HepG2 (cell line): ENCODE results near the gene RPS8. TPM values are rescaled to one million over a fixed set of nuclear protein-coding genes. Genes with fewer than 3 reads are reported as not detected.

Source experiments
- ARID2 ChIP-seq: sonication (generic); formaldehyde crosslinking; IDR thresholded peaks from 2 replicates; pipeline ENCODE4 v1.8.1; 2022; ENCODE audit warnings: mild to moderate bottlenecking, missing genetic modification reagents, borderline replicate concordance
- ARID4A ChIP-seq: sonication (generic); formaldehyde crosslinking; IDR thresholded peaks from 2 replicates; pipeline ENCODE4 v1.5.0; 2020; ENCODE audit warnings: mild to moderate bottlenecking, missing genetic modification reagents, borderline replicate concordance
- CENPT ChIP-seq: sonication (generic); formaldehyde crosslinking; IDR thresholded peaks from 2 replicates; pipeline ENCODE4 v1.8.0; 2022; ENCODE audit warnings: low read depth, mild to moderate bottlenecking, moderate library complexity, missing genetic modification reagents
- CHCHD3 ChIP-seq: sonication (generic); formaldehyde crosslinking; IDR thresholded peaks from 2 replicates; pipeline ENCODE4 v1.8.0; 2022; ENCODE audit warnings: mild to moderate bottlenecking, missing genetic modification reagents, moderate library complexity
- DZIP1 ChIP-seq: sonication (generic); formaldehyde crosslinking; IDR thresholded peaks from 2 replicates; pipeline ENCODE4 v1.5.0; 2020; ENCODE audit warnings: mild to moderate bottlenecking, missing genetic modification reagents
- E2F1 ChIP-seq: sonication (generic); formaldehyde crosslinking; IDR thresholded peaks from 2 replicates; pipeline ENCODE4 v1.5.0; 2020; ENCODE audit warnings: missing genetic modification reagents
- GRHL1 ChIP-seq: sonication (generic); formaldehyde crosslinking; conservative IDR thresholded peaks from 2 replicates; pipeline ENCODE4 v1.8.0; 2022; ENCODE audit warnings: missing genetic modification reagents
- MTF2 ChIP-seq: sonication (generic); formaldehyde crosslinking; IDR thresholded peaks from 2 replicates; pipeline ENCODE4 v1.5.0; 2020; ENCODE audit warnings: missing genetic modification reagents, borderline replicate concordance
- RELA ChIP-seq: sonication (generic); formaldehyde crosslinking; IDR thresholded peaks from 2 replicates; pipeline ENCODE4 v1.4.0; 2020; ENCODE audit warnings: missing genetic modification reagents
- SAP130 ChIP-seq: IDR thresholded peaks from 2 replicates; pipeline ENCODE4 v1.6.1; 2016; ENCODE audit warnings: low read depth
- SMAD9 ChIP-seq: sonication (generic); formaldehyde crosslinking; IDR thresholded peaks from 2 replicates; pipeline ENCODE4 v1.5.1; 2020; ENCODE audit warnings: mild to moderate bottlenecking, missing genetic modification reagents
- SYNCRIP ChIP-seq: fragments of 200-400 bp; formaldehyde crosslinking; IDR thresholded peaks from 2 replicates; pipeline ENCODE4 v1.6.1; 2018; ENCODE audit warnings: mild to moderate bottlenecking, low read depth, low read length; ENCODE audit not compliant: insufficient read depth
- ZBTB25 ChIP-seq: IDR thresholded peaks from 2 replicates; pipeline ENCODE4 v1.6.1; 2018; ENCODE audit warnings: missing genetic modification reagents
- ZNF451 ChIP-seq: sonication (generic); formaldehyde crosslinking; IDR thresholded peaks from 2 replicates; pipeline ENCODE4 v1.5.0; 2020; ENCODE audit warnings: mild to moderate bottlenecking, missing genetic modification reagents
- ZNF570 ChIP-seq: sonication (generic); formaldehyde crosslinking; IDR thresholded peaks from 2 replicates; pipeline ENCODE4 v1.4.0; 2020; ENCODE audit warnings: mild to moderate bottlenecking, missing genetic modification reagents, borderline replicate concordance
- ZNF720 ChIP-seq: sonication (generic); formaldehyde crosslinking; IDR thresholded peaks from 2 replicates; pipeline ENCODE4 v1.4.0; 2020; ENCODE audit warnings: missing genetic modification reagents
- ZNF777 ChIP-seq: sonication (generic); formaldehyde crosslinking; IDR thresholded peaks from 2 replicates; pipeline ENCODE4 v1.4.0; 2020; ENCODE audit warnings: missing genetic modification reagents
- ZNF891 ChIP-seq: sonication (generic); formaldehyde crosslinking; IDR thresholded peaks from 2 replicates; pipeline ENCODE4 v1.5.0; 2020; ENCODE audit warnings: mild to moderate bottlenecking, missing genetic modification reagents
- polyA plus RNA-seq, 8 experiments: library from polyadenylated mRNA; depleted of rRNA in 3 of 8; stranded (reverse) in 7 of 8; unstranded in 1 of 8; fragments of >200 nt; fragmentation: Illumina TruSeq in 4 of 8; extraction: Trizol in 4 of 8; gene quantifications; 2 replicates each; pipeline versions ENCODE4 v1.2.1 to v1.2.3, GENCODE V29; 2011 to 2016; ENCODE audit warnings: low read depth in 4 of 8, missing spikeins in 1 of 8, mixed read lengths in 1 of 8; ENCODE audit not compliant: insufficient read depth in 1 of 8
- total RNA-seq, 5 experiments: library from RNA; depleted of rRNA; stranded (reverse); fragments of >200 nt; fragmentation: Illumina TruSeq; extraction: Trizol; gene quantifications; 2 replicates each; pipeline ENCODE4 v1.2.3, GENCODE V29; 2016; ENCODE audit warnings: low read depth in 1 of 5

The RPS8 gene
- total and polyA plus RNA-seq, 2 of the 13 experiments (the other 11 are each of a cell fraction or from before 2014, with no cell fraction given): 2,628 to 2,822 TPM

- TF ChIP-seq ARID4A (peak; percentile 86; the same call in 1 of the 2 replicates), ZNF451 (CRISPR knock-in tag) (no peak), CENPT (CRISPR knock-in tag) (no peak), ZNF777 (CRISPR knock-in tag) (peak; percentile 26; the same call in 1 of the 2 replicates), SAP130 (CRISPR knock-in tag) (peak; percentile 90), ZNF720 (CRISPR knock-in tag) (no peak), SMAD9 (CRISPR knock-in tag) (0 out of 2 replicates have a peak, but pooled peaks have one; percentile 32), ZBTB25 (CRISPR knock-in tag) (no peak; the same call in 1 of the 2 replicates), ZNF570 (CRISPR knock-in tag) (no peak), ZNF891 (CRISPR knock-in tag) (0 out of 2 replicates have a peak, but pooled peaks have one; percentile 9), RELA (CRISPR knock-in tag) (peak; percentile 37), DZIP1 (no peak), SYNCRIP (no peak), CHCHD3 (CRISPR knock-in tag) (no peak), MTF2 (CRISPR knock-in tag) (no peak; the same call in 1 of the 2 replicates), E2F1 (CRISPR knock-in tag) (no peak), ARID2 (CRISPR knock-in tag) (peak; percentile 89), GRHL1 (CRISPR knock-in tag) (no peak)
Measured at GRCh38 chr1:44807364-44808062, 32.2 kb downstream of the RPS8 start (continued).
